Keratinocyte (primary cell): ENCODE data around the gene MAD1L1. TPM values are rescaled to one million over a fixed set of nuclear protein-coding genes. Genes with fewer than 3 reads are reported as not detected.

ENCODE experiments used
- DNase-seq: peaks from one replicate; pipeline ENCODE4 v3.0.0-alpha.2; 2011; ENCODE audit warnings: low read depth, missing footprints, low spot score
- FAIRE-seq: peaks from 2 replicates; lab custom pipeline; 2011; peaks lifted over from hg19 to GRCh38; lab: Jason Lieb, UNC
- H2AFZ ChIP-seq: 2 replicates; pipeline ENCODE4 v1.6.0; 2012; ENCODE audit warnings: low read length, control low read depth, inconsistent platforms; ENCODE audit not compliant: control insufficient read depth
- H3K27ac ChIP-seq: 2 replicates; pipeline ENCODE4 v1.5.1; 2011; ENCODE audit warnings: low read length; ENCODE audit not compliant: control insufficient read depth, insufficient read depth
- H3K27me3 ChIP-seq: 3 replicates; pipeline ENCODE4 v1.6.0; 2011; ENCODE audit warnings: low read length; ENCODE audit not compliant: control insufficient read depth, insufficient read depth; ENCODE audit errors: extremely low read depth
- H3K36me3 ChIP-seq, 2 experiments: 2 replicates in 1 of 2; 3 replicates in 1 of 2; pipeline ENCODE4 v1.5.1; 2011; ENCODE audit warnings: low read length in 2 of 2, mild to moderate bottlenecking in 1 of 2; ENCODE audit not compliant: control insufficient read depth in 2 of 2, insufficient read depth in 2 of 2; ENCODE audit errors: extremely low read depth in 1 of 2
- H3K4me1 ChIP-seq: 3 replicates; pipeline ENCODE4 v1.5.1; 2011; ENCODE audit warnings: low read length; ENCODE audit not compliant: control insufficient read depth, insufficient read depth; ENCODE audit errors: extremely low read depth
- H3K4me2 ChIP-seq: 3 replicates; pipeline ENCODE4 v1.6.0; 2011; ENCODE audit warnings: low read depth, low read length; ENCODE audit not compliant: control insufficient read depth, insufficient read depth; ENCODE audit errors: extremely low read depth
- H3K4me3 ChIP-seq, 3 experiments: fragments of 200-600 bp in 1 of 3; sonication (generic) in 1 of 3; 2 replicates in 2 of 3; 3 replicates in 1 of 3; pipeline ENCODE4 v1.5.1; 2011 to 2016; ENCODE audit warnings: low read length in 3 of 3, mild to moderate bottlenecking in 3 of 3, control low read depth in 2 of 3, inconsistent platforms in 1 of 3, low read depth in 1 of 3, mixed read lengths in 1 of 3, mixed run types in 1 of 3, moderate library complexity in 1 of 3; ENCODE audit not compliant: control insufficient read depth in 2 of 3, insufficient read depth in 2 of 3; ENCODE audit errors: extremely low read depth in 1 of 3
- H3K79me2 ChIP-seq: 2 replicates; pipeline ENCODE4 v1.6.0; 2012; ENCODE audit warnings: low read length; ENCODE audit not compliant: control insufficient read depth, insufficient read depth
- H3K9ac ChIP-seq: 3 replicates; pipeline ENCODE4 v1.6.0; 2011; ENCODE audit warnings: low read length; ENCODE audit not compliant: control insufficient read depth, insufficient read depth; ENCODE audit errors: extremely low read depth
- H3K9me1 ChIP-seq: 3 replicates; pipeline ENCODE4 v1.6.0; 2011; ENCODE audit warnings: low read length; ENCODE audit not compliant: control insufficient read depth, insufficient read depth; ENCODE audit errors: extremely low read depth
- H3K9me3 ChIP-seq: 2 replicates; pipeline ENCODE4 v1.5.1; 2012; ENCODE audit warnings: low read depth, low read length; ENCODE audit not compliant: control insufficient read depth
- H4K20me1 ChIP-seq: 3 replicates; pipeline ENCODE4 v1.6.0; 2011; ENCODE audit warnings: low read length; ENCODE audit not compliant: control insufficient read depth, insufficient read depth; ENCODE audit errors: extremely low read depth
- CTCF ChIP-seq, 3 experiments: IDR thresholded peaks in 1 of 3; conservative IDR thresholded peaks in 1 of 3; optimal IDR thresholded peaks in 1 of 3; 2 replicates in 2 of 3; 3 replicates in 1 of 3; pipeline versions ENCODE3 to v1.5.1; 2011; ENCODE audit warnings: low read length in 3 of 3, mild to moderate bottlenecking in 3 of 3, moderate library complexity in 2 of 3, control low read depth in 1 of 3, inconsistent platforms in 1 of 3; ENCODE audit not compliant: insufficient read depth in 2 of 3; ENCODE audit errors: extremely low read depth in 1 of 3
- EZH2 ChIP-seq: IDR thresholded peaks from one replicate; pipeline ENCODE4 v1.6.1; 2012; ENCODE audit warnings: inconsistent platforms, mild to moderate bottlenecking, low read length, moderate library complexity
- dilution Hi-C: fragments of 300-500 bp; cut with MboI; formaldehyde crosslinking; loops from one replicate; pipeline ENCODE4 v1.7.0; 2020; ENCODE audit warnings: low sequenced_read_pairs; ENCODE audit not compliant: extremely low pct_ligation_motif_present
- polyA plus RNA-seq, 5 experiments: library from polyadenylated mRNA; depleted of rRNA in 3 of 5; stranded (reverse) in 3 of 5; stranded (forward) in 1 of 5; unstranded in 1 of 5; fragments of >200 nt; gene quantifications; 1 replicate in 1 of 5; 2 replicates in 3 of 5; 3 replicates in 1 of 5; pipeline versions ENCODE4 v1.2.1 to v1.2.3, GENCODE V29; 2011 to 2012; ENCODE audit warnings: missing spikeins in 2 of 5, low read depth in 1 of 5, low replicate concordance in 1 of 5

Gene MAD1L1
- polyA plus RNA-seq, 1 donor (not counting 4 experiments of a cell fraction or from before 2014, with no cell fraction given) = 18.0 TPM

- dilution Hi-C loops = no loop called here
Measured at GRCh38 chr7:1964211-1964912, 268.4 kb downstream of the MAD1L1 start.

DNA sequence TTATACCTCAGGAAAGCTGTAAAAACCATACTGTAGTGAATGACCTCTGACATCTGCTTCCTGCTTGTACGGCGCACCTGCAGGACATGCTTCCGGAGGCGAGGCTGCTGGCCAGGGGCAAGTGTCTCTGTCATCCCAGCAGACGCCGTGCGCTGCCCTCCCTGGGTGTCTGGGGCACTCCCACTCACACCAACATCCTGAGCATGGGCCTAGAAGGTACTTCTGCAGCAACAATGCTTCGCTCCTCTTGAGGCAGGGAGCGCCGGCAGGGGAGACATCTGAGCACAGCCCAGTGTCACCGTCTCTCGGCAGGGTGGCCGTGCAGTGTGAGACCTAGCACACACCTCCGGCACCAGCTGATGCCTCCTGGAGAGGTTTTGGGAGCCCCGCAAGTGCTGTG is 269.2 kb downstream of the MAD1L1 start:
- DNase-seq (no peak), FAIRE-seq (no peak)
- no peaks in the 10 kb centered on the region for H3K27me3 ChIP-seq
- H3K4me3 ChIP-seq = no peak overlapping the region
- no peaks in the 10 kb centered on the region for H3K79me2 ChIP-seq
- no peak for TF ChIP-seq EZH2
- TF ChIP-seq CTCF (optimal IDR thresholded peaks at IDR 0.05 in 1 of 3, IDR thresholded peaks at IDR 0.05 in 1 of 3, conservative IDR thresholded peaks at IDR 0.05 in 1 of 3; ENCODE audit: extremely low read depth in 1 of 3, insufficient read depth in 2 of 3, low read length in 3 of 3) = no peak
- dilution Hi-C loops = no loop called here
- no peak overlapping the region for H3K4me2 ChIP-seq
- H3K9ac ChIP-seq = no peak overlapping the region
- no peaks in the 10 kb centered on the region for H4K20me1 ChIP-seq
- H3K27ac ChIP-seq = no peak overlapping the region
- peaks cover 4 to 6% of the 10 kb centered on the region in 2 experiments for H3K36me3 ChIP-seq
- no peaks in the 10 kb centered on the region for H3K4me1 ChIP-seq
- no peak overlapping the region for H2AFZ ChIP-seq
- no peaks in the 10 kb centered on the region for H3K9me1 ChIP-seq
- H3K9me3 ChIP-seq = peaks cover 9% of the 10 kb centered on the region

More at GRCh38 chr7:1964211-1964912, 268.4 kb downstream of the MAD1L1 start:
- Histone ChIP-seq H3K9me1 (no peaks in the 10 kb centered on the region), H2AFZ (no peak overlapping the region), H3K9me3 (peaks cover 9% of the 10 kb centered on the region), H3K27me3 (no peaks in the 10 kb centered on the region), H3K4me2 (no peak overlapping the region), H3K4me3 (no peak overlapping the region), H3K9ac (no peak overlapping the region), H3K36me3 (peaks cover 4 to 6% of the 10 kb centered on the region in 2 experiments), H3K79me2 (no peaks in the 10 kb centered on the region), H3K4me1 (no peaks in the 10 kb centered on the region), H4K20me1 (no peaks in the 10 kb centered on the region), H3K27ac (no peak overlapping the region)
- DNase-seq (no peak), FAIRE-seq (no peak)
- TF ChIP-seq EZH2 (no peak), CTCF (optimal IDR thresholded peaks at IDR 0.05 in 1 of 3, IDR thresholded peaks at IDR 0.05 in 1 of 3, conservative IDR thresholded peaks at IDR 0.05 in 1 of 3; ENCODE audit: extremely low read depth in 1 of 3, insufficient read depth in 2 of 3, low read length in 3 of 3) (no peak)
